IMR-90 (cell line): ENCODE results near the gene LCP1. TPM values are rescaled to one million over a fixed set of nuclear protein-coding genes. Genes with fewer than 3 reads are reported as not detected.

Experiments
- ATAC-seq: fragments of 200-7000 bp; cut with Tn5 transposase; 2 replicates; pipeline ENCODE4 v1.9.1; 2020; ENCODE audit warnings: low read depth, mild to moderate bottlenecking, moderate library complexity
- BruUV-seq: library from RNA; stranded (reverse); fragments of 400-500 nt; replicated peaks from 2 replicates; lab custom pipeline; 2021; lab: Mats Ljungman, UMichigan
- CTCF ChIA-PET: fragments of 300-600 bp; formaldehyde crosslinking; extraction: SDS; loops from one replicate; lab custom pipeline; 2021; ENCODE audit warnings: antibody characterized with exemption; lab: Yijun Ruan, JAX
- POLR2A ChIA-PET: fragments of 300-600 bp; sonication (Branson Sonifier 250); formaldehyde crosslinking; loops from one replicate; lab custom pipeline; 2022; ENCODE audit warnings: antibody characterized with exemption; ENCODE audit not compliant: unreplicated experiment; lab: Charles Lee
- DNase-seq: peaks from one replicate; pipeline ENCODE4 v3.0.0; 2013
- H2AFZ ChIP-seq: replicated peaks from 2 replicates; pipeline ENCODE3; 2013; ENCODE audit warnings: low read length, mild to moderate bottlenecking; ENCODE audit not compliant: poor library complexity
- H2AK5ac ChIP-seq: 2 replicates; pipeline ENCODE4 v1.6.1; 2013; ENCODE audit warnings: low read depth, low read length, inconsistent platforms
- H2AK9ac ChIP-seq: replicated peaks from 2 replicates; pipeline ENCODE3; 2013; ENCODE audit warnings: mild to moderate bottlenecking, low read depth, low read length, moderate library complexity; ENCODE audit not compliant: poor library complexity
- H2BK120ac ChIP-seq: 2 replicates; pipeline ENCODE4 v1.6.1; 2013; ENCODE audit warnings: low read depth, low read length, inconsistent platforms
- H2BK15ac ChIP-seq: 3 replicates; pipeline ENCODE4 v1.6.1; 2013; ENCODE audit warnings: low read depth, low read length, inconsistent platforms
- H2BK20ac ChIP-seq: 2 replicates; pipeline ENCODE4 v1.6.1; 2013; ENCODE audit warnings: low read depth, mild to moderate bottlenecking, inconsistent platforms, low read length, moderate library complexity
- H2BK5ac ChIP-seq: 2 replicates; pipeline ENCODE4 v1.6.1; 2013; ENCODE audit warnings: mild to moderate bottlenecking, low read depth, low read length, inconsistent platforms; ENCODE audit not compliant: poor library complexity, severe bottlenecking
- H3K14ac ChIP-seq: replicated peaks from 2 replicates; pipeline ENCODE4 v1.6.1; 2013; ENCODE audit warnings: low read depth, low read length, inconsistent platforms
- H3K18ac ChIP-seq: 2 replicates; pipeline ENCODE4 v1.6.1; 2013; ENCODE audit warnings: low read depth, low read length, control low read depth
- H3K23ac ChIP-seq: 2 replicates; pipeline ENCODE4 v1.6.1; 2013; ENCODE audit warnings: low read depth, low read length, inconsistent platforms
- H3K27ac ChIP-seq: 2 replicates; pipeline ENCODE4 v1.5.1; 2013; ENCODE audit warnings: mild to moderate bottlenecking, control low read depth, low read length; ENCODE audit not compliant: insufficient read depth
- H3K27me3 ChIP-seq: 2 replicates; pipeline ENCODE4 v1.6.1; 2013; ENCODE audit warnings: low read length; ENCODE audit not compliant: control insufficient read depth, insufficient read depth
- H3K36me3 ChIP-seq: 2 replicates; pipeline ENCODE4 v1.6.1; 2013; ENCODE audit warnings: low read length, mixed read lengths; ENCODE audit not compliant: control insufficient read depth, insufficient read depth
- H3K4ac ChIP-seq: 2 replicates; pipeline ENCODE4 v1.6.1; 2013; ENCODE audit warnings: low read depth, low read length, inconsistent platforms
- H3K4me1 ChIP-seq: 2 replicates; pipeline ENCODE4 v1.6.1; 2013; ENCODE audit warnings: low read length, mixed read lengths; ENCODE audit not compliant: control insufficient read depth, insufficient read depth
- H3K4me2 ChIP-seq: 2 replicates; pipeline ENCODE4 v1.6.1; 2013; ENCODE audit warnings: low read depth, mild to moderate bottlenecking, control low read depth, low read length, moderate library complexity
- H3K4me3 ChIP-seq: 2 replicates; pipeline ENCODE4 v1.5.1; 2013; ENCODE audit warnings: low read depth, mild to moderate bottlenecking, control low read depth, low read length, moderate library complexity; ENCODE audit not compliant: insufficient read depth
- H3K56ac ChIP-seq: 2 replicates; pipeline ENCODE4 v1.6.1; 2013; ENCODE audit warnings: low read length, inconsistent platforms; ENCODE audit not compliant: insufficient read depth; ENCODE audit errors: extremely low read depth
- H3K79me1 ChIP-seq, 2 experiments: 2 replicates each; pipeline ENCODE4 v1.6.1; 2013; ENCODE audit warnings: low read length in 2 of 2, inconsistent platforms in 1 of 2, low read depth in 1 of 2
- H3K9ac ChIP-seq: 2 replicates; pipeline ENCODE4 v1.6.1; 2013; ENCODE audit warnings: low read depth, low read length, control low read depth
- H3K9me1 ChIP-seq: 2 replicates; pipeline ENCODE4 v1.6.1; 2013; ENCODE audit warnings: low read length, inconsistent platforms; ENCODE audit not compliant: insufficient read depth
- H3K9me3 ChIP-seq: 2 replicates; pipeline ENCODE4 v1.6.1; 2013; ENCODE audit warnings: low read length; ENCODE audit not compliant: control insufficient read depth, insufficient read depth
- H4K20me1 ChIP-seq: 2 replicates; pipeline ENCODE4 v1.6.1; 2013; ENCODE audit warnings: low read length, inconsistent platforms; ENCODE audit not compliant: insufficient read depth
- H4K5ac ChIP-seq: 2 replicates; pipeline ENCODE4 v1.6.1; 2013; ENCODE audit warnings: mild to moderate bottlenecking, low read depth, low read length, control low read depth
- H4K8ac ChIP-seq, 2 experiments: 2 replicates each; pipeline ENCODE4 v1.6.1; 2013; ENCODE audit warnings: low read depth in 2 of 2, low read length in 2 of 2, control low read depth in 1 of 2, inconsistent platforms in 1 of 2
- H4K91ac ChIP-seq: 2 replicates; pipeline ENCODE4 v1.6.1; 2013; ENCODE audit warnings: low read depth, low read length, inconsistent platforms; ENCODE audit not compliant: insufficient read depth
- BHLHE40 ChIP-seq: fragments of 150-350 bp; IDR thresholded peaks from 2 replicates; pipeline ENCODE4 v1.6.1; 2016; ENCODE audit warnings: mild to moderate bottlenecking, low read depth, low read length
- RFX5 ChIP-seq: IDR thresholded peaks from 2 replicates; pipeline ENCODE4 v1.8.0; 2012; ENCODE audit warnings: low read depth, mild to moderate bottlenecking, low read length, moderate library complexity
- whole genome bisulfite sequencing, 2 experiments: methylation state at CpG; one replicate each; pipeline versions ENCODE4 v1.1.5 to v1.1.7; 2013; ENCODE audit warnings: missing lambda C conversion rate in 2 of 2; ENCODE audit not compliant: insufficient read length in 1 of 2; ENCODE audit errors: extremely low coverage in 2 of 2; 5-methylcytosine and 5-hydroxymethylcytosine counted together
- dilution Hi-C: fragments of 300-500 bp; cut with HindIII; formaldehyde crosslinking; loops from one replicate; pipeline ENCODE4 v1.14.3; 2018; ENCODE audit warnings: low sequenced_read_pairs; ENCODE audit not compliant: unreplicated experiment
- in situ Hi-C: fragments of 300-500 bp; cut with MboI; formaldehyde crosslinking; loops from 3 replicates; pipeline ENCODE4 v1.14.3; 2019; ENCODE audit warnings: low sequenced_read_pairs, inconsistent platforms, mixed read lengths
- intact Hi-C: fragments of 100-400 bp; cut with micrococcal nuclease; formaldehyde crosslinking; loops from 2 replicates; pipeline ENCODE4 v1.10.0; 2022
- polyA plus RNA-seq, 3 experiments: library from polyadenylated mRNA; depleted of rRNA; stranded (reverse); fragments of >200 nt; gene quantifications; 2 replicates each; pipeline ENCODE4 v1.2.3, GENCODE V29; 2012; ENCODE audit warnings: low replicate concordance in 1 of 3
- total RNA-seq: library from RNA; depleted of rRNA; stranded (reverse); fragments of >200 nt; gene quantifications from 2 replicates; pipeline ENCODE4 v1.2.3, GENCODE V29; 2012

Gene LCP1
- total and polyA plus RNA-seq, 2 of the 4 experiments (the other 2 are of a cell fraction), result not detected

- Histone ChIP-seq H2AK5ac (no peak overlapping the region), H4K5ac (no peak overlapping the region), H3K79me1 (no peaks in the 10 kb centered on the region), H2BK20ac (no peak overlapping the region), H3K4me1 (no peaks in the 10 kb centered on the region), H4K8ac (no peak overlapping the region), H2AK9ac (no peak overlapping the region), H3K9ac (no peak overlapping the region), H3K27me3 (peaks cover 2% of the 10 kb centered on the region; the same call in 1 of the 2 replicates), H3K23ac (no peak overlapping the region), H3K9me1 (no peaks in the 10 kb centered on the region), H3K14ac (no peak overlapping the region), H3K36me3 (no peaks in the 10 kb centered on the region), H3K9me3 (no peaks in the 10 kb centered on the region), H2BK5ac (no peak overlapping the region), H3K4me2 (no peak overlapping the region), H2BK15ac (no peak overlapping the region), H3K4ac (no peak overlapping the region), H3K56ac (no peak overlapping the region), H4K20me1 (no peaks in the 10 kb centered on the region), H4K91ac (no peak overlapping the region), H3K18ac (no peak overlapping the region), H3K27ac (no peak overlapping the region), H2BK120ac (no peak overlapping the region), H2AFZ (no peak overlapping the region), H3K4me3 (no peak overlapping the region)
- no CpG with 5 or more reads among the region's 5 CpGs for WGBS, 2 experiments
- BruUV-seq, result no TSS peak
- in situ Hi-C loops (no loop called here), intact Hi-C loops (no loop called here), dilution Hi-C loops (no loop called here)
- DNase-seq (no peak), ATAC-seq (no peak)
- CTCF ChIA-PET, result no interaction called here
- no peak for TF ChIP-seq RFX5
- TF ChIP-seq BHLHE40, result no peak
- POLR2A ChIA-PET, result no interaction called here
Measured at GRCh38 chr13:46181377-46181839, 569 bp downstream of the LCP1 start.
